H1 (cell line): Measurements from ENCODE around the gene ACAA1. TPM values are rescaled to one million over a fixed set of nuclear protein-coding genes. Genes with fewer than 3 reads are reported as not detected.
A peak's percentile ranks its signal among the peaks of the same experiment; 100 is the strongest.

ENCODE experiments used
- CTCF ChIA-PET: fragments of 300-600 bp; sonication (Branson Sonifier 250); formaldehyde crosslinking; loops from one replicate; lab custom pipeline; 2021; ENCODE audit not compliant: partially characterized antibody; lab: Charles Lee
- POLR2A ChIA-PET: fragments of 300-600 bp; sonication (Branson Sonifier 250); formaldehyde crosslinking; loops from one replicate; lab custom pipeline; 2021; ENCODE audit warnings: inconsistent platforms; ENCODE audit not compliant: partially characterized antibody; lab: Charles Lee
- DNase-seq, 2 experiments: peaks; one replicate each; pipeline versions ENCODE4 v3.0.0 to v3.0.0-alpha.2; 2010 to 2022; ENCODE audit warnings: low spot score in 2 of 2, low read depth in 1 of 2, mixed read lengths in 1 of 2
- FAIRE-seq: peaks from 2 replicates; lab custom pipeline; 2011; peaks lifted over from hg19 to GRCh38; lab: Jason Lieb, UNC
- H2AFZ ChIP-seq: 2 replicates; pipeline ENCODE4 v1.8.1; 2012; ENCODE audit warnings: low read length, inconsistent platforms
- H2AK5ac ChIP-seq: 2 replicates; pipeline ENCODE4 v1.6.1; 2013; ENCODE audit warnings: low read depth, low read length
- H2BK120ac ChIP-seq: replicated peaks from 2 replicates; pipeline ENCODE3; 2013; ENCODE audit warnings: low read depth, low read length, inconsistent platforms
- H2BK12ac ChIP-seq: 2 replicates; pipeline ENCODE4 v1.6.1; 2013; ENCODE audit warnings: low read depth, low read length
- H2BK15ac ChIP-seq: 2 replicates; pipeline ENCODE4 v1.6.1; 2013; ENCODE audit warnings: low read length
- H2BK20ac ChIP-seq: 2 replicates; pipeline ENCODE4 v1.6.1; 2013; ENCODE audit warnings: low read length
- H2BK5ac ChIP-seq: 2 replicates; pipeline ENCODE4 v1.6.1; 2013; ENCODE audit warnings: low read depth, low read length
- H3K14ac ChIP-seq: 2 replicates; pipeline ENCODE4 v1.6.1; 2013; ENCODE audit warnings: inconsistent platforms; ENCODE audit not compliant: insufficient read length
- H3K18ac ChIP-seq: 2 replicates; pipeline ENCODE4 v1.6.1; 2013; ENCODE audit warnings: low read length; ENCODE audit errors: extremely low read depth
- H3K23ac ChIP-seq: 2 replicates; pipeline ENCODE4 v1.6.1; 2013; ENCODE audit warnings: inconsistent platforms; ENCODE audit not compliant: insufficient read length
- H3K23me2 ChIP-seq: 2 replicates; pipeline ENCODE4 v1.6.1; 2013; ENCODE audit warnings: low read depth, low read length
- H3K27ac ChIP-seq: 2 replicates; pipeline ENCODE4 v1.6.1; 2011; ENCODE audit warnings: low read depth, low read length, inconsistent platforms
- H3K27me3 ChIP-seq, 4 experiments: replicated peaks in 1 of 4; 1 replicate in 1 of 4; 2 replicates in 3 of 4; pipeline versions ENCODE4 v1.6.1 to v1.8.1; 2011 to 2013; ENCODE audit warnings: low read length in 3 of 4, mild to moderate bottlenecking in 3 of 4, inconsistent platforms in 2 of 4, mixed read lengths in 2 of 4, moderate library complexity in 1 of 4; ENCODE audit not compliant: control insufficient read depth in 3 of 4, insufficient read depth in 3 of 4; ENCODE audit errors: extremely low read depth in 1 of 4
- H3K36me3 ChIP-seq, 4 experiments: 2 replicates each; pipeline versions ENCODE4 v1.6.1 to v1.8.1; 2011 to 2013; ENCODE audit warnings: mild to moderate bottlenecking in 4 of 4, low read length in 3 of 4, moderate library complexity in 2 of 4, control low read depth in 1 of 4, inconsistent platforms in 1 of 4; ENCODE audit not compliant: insufficient read depth in 4 of 4, control insufficient read depth in 2 of 4
- H3K4ac ChIP-seq: replicated peaks from 2 replicates; pipeline ENCODE3; 2013; ENCODE audit warnings: low read length, low read depth, mixed read lengths, inconsistent platforms; ENCODE audit not compliant: insufficient read length
- H3K4me1 ChIP-seq, 4 experiments: replicated peaks in 1 of 4; 1 replicate in 1 of 4; 2 replicates in 3 of 4; pipeline versions ENCODE4 v1.6.1 to v1.8.1; 2011 to 2013; ENCODE audit warnings: low read length in 3 of 4, inconsistent platforms in 2 of 4, mixed read lengths in 1 of 4; ENCODE audit not compliant: insufficient read depth in 4 of 4, control insufficient read depth in 3 of 4
- H3K4me2 ChIP-seq, 2 experiments: 2 replicates each; pipeline versions ENCODE4 v1.6.1 to v1.8.1; 2011 to 2013; ENCODE audit warnings: low read depth in 2 of 2, low read length in 2 of 2, control low read depth in 1 of 2, inconsistent platforms in 1 of 2, mild to moderate bottlenecking in 1 of 2; ENCODE audit not compliant: insufficient read depth in 1 of 2
- H3K4me3 ChIP-seq, 4 experiments: fragments of 200-600, 300-600 bp in 1 of 4; sonication (generic), shearing (Covaris generic), sonication (Bioruptor Twin) in 1 of 4; 2 replicates each; pipeline versions ENCODE4 v1.5.1 to v1.8.1; 2011 to 2016; ENCODE audit warnings: low read length in 4 of 4, low read depth in 3 of 4, control low read depth in 2 of 4, inconsistent platforms in 2 of 4, mild to moderate bottlenecking in 2 of 4, mixed read lengths in 1 of 4, moderate library complexity in 1 of 4; ENCODE audit not compliant: insufficient read depth in 2 of 4; ENCODE audit errors: extremely low read depth in 1 of 4
- H3K56ac ChIP-seq: replicated peaks from 2 replicates; pipeline ENCODE3; 2013; ENCODE audit warnings: low read depth, mild to moderate bottlenecking, mixed read lengths, low read length, inconsistent platforms; ENCODE audit not compliant: insufficient read length
- H3K79me1 ChIP-seq: 2 replicates; pipeline ENCODE4 v1.6.1; 2013; ENCODE audit warnings: low read depth, low read length, control low read depth
- H3K79me2 ChIP-seq, 2 experiments: 2 replicates each; pipeline versions ENCODE4 v1.6.1 to v1.8.1; 2012 to 2013; ENCODE audit warnings: low read length in 2 of 2, mild to moderate bottlenecking in 2 of 2, inconsistent platforms in 1 of 2; ENCODE audit not compliant: insufficient read depth in 2 of 2, control insufficient read depth in 1 of 2
- H3K9ac ChIP-seq, 4 experiments: replicated peaks in 1 of 4; 1 replicate in 1 of 4; 2 replicates in 3 of 4; pipeline versions ENCODE4 v1.6.1 to v1.8.1; 2011 to 2013; ENCODE audit warnings: low read depth in 3 of 4, low read length in 3 of 4, control low read depth in 2 of 4, mild to moderate bottlenecking in 2 of 4, moderate library complexity in 2 of 4, inconsistent platforms in 1 of 4; ENCODE audit errors: extremely low read depth in 1 of 4
- H3K9me3 ChIP-seq, 2 experiments: 2 replicates each; pipeline versions ENCODE4 v1.6.1 to v1.8.1; 2012 to 2013; ENCODE audit warnings: mild to moderate bottlenecking in 2 of 2, moderate library complexity in 2 of 2, control low read depth in 1 of 2, inconsistent platforms in 1 of 2, low read depth in 1 of 2, low read length in 1 of 2, mixed read lengths in 1 of 2; ENCODE audit not compliant: insufficient read depth in 2 of 2
- H4K20me1 ChIP-seq, 2 experiments: replicated peaks in 1 of 2; 2 replicates each; pipeline versions ENCODE3 to v1.8.1; 2011 to 2013; ENCODE audit warnings: inconsistent platforms in 2 of 2, low read length in 2 of 2, mild to moderate bottlenecking in 1 of 2; ENCODE audit not compliant: insufficient read depth in 2 of 2, control insufficient read depth in 1 of 2
- H4K5ac ChIP-seq: 2 replicates; pipeline ENCODE4 v1.6.1; 2013; ENCODE audit warnings: low read length, low read depth, mixed read lengths, inconsistent platforms; ENCODE audit not compliant: insufficient read length
- H4K8ac ChIP-seq: 2 replicates; pipeline ENCODE4 v1.8.0; 2013; ENCODE audit warnings: mild to moderate bottlenecking, moderate library complexity, low read length, inconsistent platforms; ENCODE audit not compliant: insufficient read depth; ENCODE audit errors: extremely low read depth
- H4K91ac ChIP-seq: replicated peaks from 2 replicates; pipeline ENCODE3; 2013; ENCODE audit warnings: low read length, mixed read lengths, inconsistent platforms; ENCODE audit not compliant: insufficient read length
- CHD2 ChIP-seq: IDR thresholded peaks from 2 replicates; pipeline ENCODE4 v1.6.1; 2012; ENCODE audit warnings: low read length, improper control_type of control experiment
- JUND ChIP-seq: IDR thresholded peaks from 2 replicates; pipeline ENCODE4 v1.6.1; 2011; ENCODE audit warnings: mild to moderate bottlenecking, improper control_type of control experiment, low read length
- KDM4A ChIP-seq: IDR thresholded peaks from one replicate; pipeline ENCODE4 v1.7.1; 2012; ENCODE audit warnings: low read depth, mild to moderate bottlenecking, moderate library complexity, low read length, inconsistent platforms; ENCODE audit not compliant: severe bottlenecking
- PHF8 ChIP-seq: fragments of 200-600 bp; sonication (generic); conservative IDR thresholded peaks from 2 replicates; pipeline ENCODE4 v1.7.1; 2012; ENCODE audit warnings: low read depth, mild to moderate bottlenecking, inconsistent platforms, low read length, moderate library complexity
- POLR2A ChIP-seq, 2 experiments: IDR thresholded peaks; 1 replicate in 1 of 2; 2 replicates in 1 of 2; pipeline ENCODE4 v1.6.1; 2011; ENCODE audit warnings: low read depth in 2 of 2, low read length in 2 of 2, mild to moderate bottlenecking in 2 of 2; ENCODE audit errors: control extremely low read depth in 1 of 2
- RBBP5 ChIP-seq: IDR thresholded peaks from 2 replicates; pipeline ENCODE4 v1.7.1; 2012; ENCODE audit warnings: low read depth, mild to moderate bottlenecking, inconsistent platforms, low read length, moderate library complexity, borderline replicate concordance
- SAP30 ChIP-seq: fragments of 300-600 bp; sonication (generic); IDR thresholded peaks from 2 replicates; pipeline ENCODE4 v1.7.1; 2012; ENCODE audit warnings: low read length, moderate library complexity, mild to moderate bottlenecking, inconsistent platforms; ENCODE audit not compliant: insufficient read depth, insufficient replicate concordance
- SRF ChIP-seq: IDR thresholded peaks from 2 replicates; pipeline ENCODE4 v1.6.1; 2011; ENCODE audit warnings: mild to moderate bottlenecking, low read depth, low read length, moderate library complexity
- SUZ12 ChIP-seq: fragments of 200-600 bp; sonication (generic); IDR thresholded peaks from 2 replicates; pipeline ENCODE4 v1.6.1; 2012; ENCODE audit warnings: mild to moderate bottlenecking, inconsistent platforms, low read length, moderate library complexity, mixed read lengths
- TAF7 ChIP-seq: optimal IDR thresholded peaks from 2 replicates; pipeline ENCODE3; 2011; ENCODE audit warnings: low read depth, mild to moderate bottlenecking, inconsistent platforms, low read length, moderate library complexity, borderline replicate concordance
- WGBS, 2 experiments: shearing (Covaris generic) in 1 of 2; methylation state at CpG; one replicate each; pipeline versions ENCODE4 v1.1.6 to v1.1.7; 2013 to 2015; ENCODE audit warnings: low lambda C conversion rate in 2 of 2, mixed read lengths in 2 of 2, inconsistent platforms in 1 of 2, low coverage in 1 of 2, missing lambda C conversion rate in 1 of 2; ENCODE audit not compliant: insufficient replicate concordance in 2 of 2, insufficient coverage in 1 of 2, insufficient read length in 1 of 2; ENCODE audit errors: extremely low coverage in 1 of 2, missing lambda C conversion rate in 1 of 2; 5-methylcytosine and 5-hydroxymethylcytosine counted together
- polyA plus RNA-seq, 7 experiments: library from polyadenylated mRNA; depleted of rRNA in 3 of 7; stranded (reverse) in 5 of 7; unstranded in 2 of 7; fragments of >200 nt in 5 of 7; fragments of 200-250 nt in 2 of 7; gene quantifications; 1 replicate in 5 of 7; 2 replicates in 1 of 7; 4 replicates in 1 of 7; pipeline versions ENCODE4 v1.2.1 to v1.2.3, GENCODE V29; 2011 to 2013; ENCODE audit warnings: missing spikeins in 2 of 7, mixed read lengths in 2 of 7
- total RNA-seq: library from RNA; stranded (reverse); fragmentation: NEBNext Ultra II Directional; extraction: Animal tissue kit (Norgen Biotek cat#: 25700); gene quantifications from 2 replicates; pipeline ENCODE4 v1.2.1, GENCODE V29; 2021

ACAA1 gene
- total and polyA plus RNA-seq, 2 of the 8 experiments (the other 6 are each of a cell fraction or from before 2014, with no cell fraction given), result 23.1 to 34.8 TPM

DNA sequence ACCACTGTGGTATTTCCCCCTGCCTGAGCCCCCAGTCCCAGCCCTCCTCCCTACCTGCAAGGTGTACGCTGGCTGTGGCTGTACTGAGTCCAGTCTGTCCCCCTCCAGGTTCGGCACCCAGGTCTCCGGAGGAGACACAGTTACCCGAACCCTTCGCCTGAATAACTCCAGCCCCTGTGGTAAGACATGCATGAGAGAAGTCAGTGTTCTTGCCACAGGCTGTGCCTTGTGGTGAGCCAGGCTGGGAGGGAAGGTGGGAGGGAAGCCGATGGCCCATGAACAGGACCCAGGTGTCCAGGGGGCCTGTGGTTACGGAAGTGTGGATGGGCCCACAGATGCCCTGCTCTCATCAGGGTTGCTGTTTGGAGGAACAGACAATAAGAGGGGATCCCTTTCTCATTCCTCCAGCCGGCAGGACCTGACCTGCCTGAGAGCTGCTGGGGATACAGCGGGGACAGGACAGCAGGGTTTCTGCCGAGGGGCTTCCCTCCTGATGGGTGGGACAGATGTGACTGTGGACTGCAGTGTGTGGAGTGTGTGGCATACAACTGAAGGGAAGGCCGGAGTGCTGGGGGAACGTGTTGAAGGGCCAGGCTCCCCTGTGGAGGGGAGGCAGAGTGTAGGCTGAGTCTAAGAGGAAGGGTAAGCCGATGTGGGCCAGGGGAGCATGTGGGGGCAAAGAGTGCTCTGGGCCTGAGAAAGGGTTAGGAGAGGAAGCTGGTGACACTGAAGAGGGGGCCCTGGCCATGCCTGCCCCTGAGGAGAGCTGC, 21.9 kb downstream of the ACAA1 start:
- H2BK120ac ChIP-seq, result no peak overlapping the region
- H2BK5ac ChIP-seq, result 0 out of 2 replicates have a peak overlapping the region, but pooled peaks have one; percentile 44
- H3K56ac ChIP-seq, result no peak overlapping the region
- no peak overlapping the region for H2BK20ac ChIP-seq
- H3K9ac ChIP-seq, result no peak overlapping the region
- no peak overlapping the region for H4K8ac ChIP-seq
- no peak overlapping the region for H4K5ac ChIP-seq
- H3K18ac ChIP-seq, result no peak overlapping the region
- ChIA-PET POLR2A (interaction anchor here (1.0 to 1.3 kb wide), 3 partner anchors 8 to 23 kb away, joined by 3 to 4 read pairs (median 3); partner anchors contain the start of gene ACAA1), CTCF (interaction anchor here (0.6 to 8.8 kb wide), 5 partner anchors 14 to 548 kb away, joined by 3 to 105 read pairs (median 3); partner anchors contain the start of gene EXOG)
- 90% methylated on average over 13 of the region's 13 CpGs; no CpG with 5 or more reads in 1 of the 2 experiments for WGBS, 2 experiments
- FAIRE-seq (no peak), DNase-seq (no peak)
- no peaks in the 10 kb centered on the region for H3K4me1 ChIP-seq
- no peaks in the 10 kb centered on the region for H3K79me2 ChIP-seq
- no peak overlapping the region for H4K91ac ChIP-seq
- no peak overlapping the region for H2BK15ac ChIP-seq
- peak overlapping the region; percentile 39; the same call in 1 of the 2 replicates for H2BK12ac ChIP-seq
- H3K27me3 ChIP-seq, result no peaks in the 10 kb centered on the region
- H2AK5ac ChIP-seq, result no peak overlapping the region
- H2AFZ ChIP-seq, result no peak overlapping the region
- H3K4me3 ChIP-seq, result no peak overlapping the region
- H3K4ac ChIP-seq, result no peak overlapping the region
- H3K79me1 ChIP-seq, result no peaks in the 10 kb centered on the region
- no peaks in the 10 kb centered on the region for H3K23me2 ChIP-seq
- no peak overlapping the region for H3K23ac ChIP-seq
- no peaks in the 10 kb centered on the region for H3K36me3 ChIP-seq
- TF ChIP-seq SAP30 (no peak), POLR2A (IDR thresholded peaks at IDR 0.05; ENCODE audit: control extremely low read depth in 1 of 2, low read depth in 2 of 2, low read length in 2 of 2) (no peak), TAF7 (no peak), JUND (no peak), KDM4A (no peak), CHD2 (no peak), SRF (no peak), SUZ12 (no peak), RBBP5 (no peak), PHF8 (no peak)
- TF ChIP-seq, all 59 proteins: peak for 0
- no peak overlapping the region for H3K27ac ChIP-seq
- H3K14ac ChIP-seq, result no peak overlapping the region
- H4K20me1 ChIP-seq, result peaks cover 0 to 5% of the 10 kb centered on the region in 2 experiments
- H3K9me3 ChIP-seq, result no peaks in the 10 kb centered on the region; a peak in 1 of 4 replicates
- no peak overlapping the region for H3K4me2 ChIP-seq
